ENCODE results near the gene NAB1. TPM values are rescaled to one million over a fixed set of nuclear protein-coding genes. Genes with fewer than 3 reads are reported as not detected.

NAB1 gene
- total RNA-seq, 1 experiment from 2014 or later, result 36.9 TPM

DNA sequence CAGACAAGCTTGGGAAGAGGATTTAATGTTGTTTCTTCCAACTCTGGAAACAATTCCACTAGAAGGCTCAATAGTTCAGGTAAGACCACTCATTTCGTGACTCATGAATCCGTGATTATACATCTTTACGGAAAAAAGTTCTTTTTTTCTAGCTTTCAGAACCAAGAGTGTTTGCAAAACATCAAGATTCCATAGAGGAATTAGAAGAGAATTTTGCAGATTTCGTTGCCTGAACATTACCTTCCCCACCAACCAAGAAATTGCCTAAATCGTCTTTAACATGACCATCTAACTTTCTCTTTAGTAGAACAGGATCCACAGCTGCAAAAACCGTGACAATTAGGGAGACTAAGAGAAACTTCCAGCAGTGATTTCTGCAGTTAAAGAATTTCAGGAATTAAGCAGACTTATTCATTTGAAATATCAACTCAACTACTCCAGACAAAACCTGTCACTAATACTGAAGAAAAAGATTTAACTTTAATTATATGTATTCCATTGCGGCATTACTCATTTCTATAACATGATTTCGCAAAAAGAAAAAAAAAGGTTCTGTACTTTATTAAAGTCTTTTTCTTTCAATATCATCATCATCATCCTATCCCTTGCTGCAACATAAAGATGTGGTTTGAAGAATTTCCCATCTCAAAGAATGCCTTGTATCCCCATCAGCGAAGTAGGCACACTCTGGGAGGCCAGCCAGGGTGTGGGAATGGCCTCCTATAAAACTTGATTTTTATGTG, 1.9 kb upstream of the NAB1 start:
- Histone ChIP-seq H3K79me2 (ENCODE audit: insufficient read depth, low read length) (no peaks in the 10 kb centered on the region), H3K18ac (ENCODE audit: insufficient read length, low read depth, low read length) (no peak overlapping the region), H3K27me3 (ENCODE audit: insufficient read depth, low read length) (no peaks in the 10 kb centered on the region), H2BK20ac (ENCODE audit: low read depth, low read length, poor library complexity, severe bottlenecking) (no peak overlapping the region), H3K9me3 (ENCODE audit: control insufficient read depth, low read depth, low read length) (no peaks in the 10 kb centered on the region), H3K4ac (ENCODE audit: low read depth, low read length) (no peak overlapping the region), H3K9ac (ENCODE audit: extremely low read depth, insufficient read length, low read length) (no peak overlapping the region), H3K23ac (ENCODE audit: insufficient read length, low read depth, low read length) (no peak overlapping the region), H2BK15ac (ENCODE audit: low read depth, low read length) (no peak overlapping the region), H4K20me1 (ENCODE audit: control insufficient read depth, insufficient read depth, insufficient read length) (no peaks in the 10 kb centered on the region), H4K8ac (replicated peaks; ENCODE audit: insufficient read length, low read depth, low read length) (no peak overlapping the region), H3K23me2 (ENCODE audit: insufficient read length, low read depth, low read length, poor library complexity, severe bottlenecking) (peaks cover 16% of the 10 kb centered on the region), H3K14ac (ENCODE audit: insufficient read depth, low read length) (no peak overlapping the region), H3K4me2 (ENCODE audit: insufficient read depth, insufficient read length, low read length) (no peak overlapping the region), H4K91ac (ENCODE audit: insufficient read length, low read depth, low read length) (no peak overlapping the region), H2BK12ac (ENCODE audit: insufficient read length, low read depth, low read length) (no peak overlapping the region), H4K5ac (ENCODE audit: insufficient read length, low read depth, low read length) (no peak overlapping the region), H2AK5ac (ENCODE audit: insufficient read length, low read length) (no peak overlapping the region), H3K27ac (ENCODE audit: insufficient read length, low read depth, low read length) (no peak overlapping the region), H2BK5ac (ENCODE audit: insufficient read length, low read length) (no peak overlapping the region), H3K4me1 (ENCODE audit: insufficient read depth, low read length) (peaks cover 2% of the 10 kb centered on the region; the same call in 1 of the 2 replicates), H3K79me1 (ENCODE audit: insufficient read depth, low read depth, low read length, poor library complexity, severe bottlenecking) (no peaks in the 10 kb centered on the region), H3T11ph (ENCODE audit: low read length) (no peak overlapping the region), H3K56ac (ENCODE audit: insufficient read length, low read depth, low read length) (no peak overlapping the region), H2BK120ac (ENCODE audit: low read depth, low read length, poor library complexity, severe bottlenecking) (no peak overlapping the region), H2AFZ (ENCODE audit: low read length) (no peak overlapping the region)
- Mint-ChIP-seq H3K9me3 (no peaks in the 10 kb centered on the region), H3K27ac (no peak overlapping the region), H3K4me3 (peak overlapping the region in 1 of 2 experiments; percentile 57; a peak in 2 of 5 replicates), H3K36me3 (ENCODE audit: insufficient read depth in 1 of 3, low read depth in 3 of 3) (no peaks in the 10 kb centered on the region), H3K27me3 (ENCODE audit: low read depth) (peaks cover 20% of the 10 kb centered on the region), H3K4me1 (peaks cover 18 to 19% of the 10 kb centered on the region in 2 experiments)
- WGBS (ENCODE audit: extremely low coverage, insufficient read length, low lambda C conversion rate), result no CpG with 5 or more reads among the region's 9 CpGs
- DNase-seq, result no peak
- TF ChIP-seq, protein P1, sequence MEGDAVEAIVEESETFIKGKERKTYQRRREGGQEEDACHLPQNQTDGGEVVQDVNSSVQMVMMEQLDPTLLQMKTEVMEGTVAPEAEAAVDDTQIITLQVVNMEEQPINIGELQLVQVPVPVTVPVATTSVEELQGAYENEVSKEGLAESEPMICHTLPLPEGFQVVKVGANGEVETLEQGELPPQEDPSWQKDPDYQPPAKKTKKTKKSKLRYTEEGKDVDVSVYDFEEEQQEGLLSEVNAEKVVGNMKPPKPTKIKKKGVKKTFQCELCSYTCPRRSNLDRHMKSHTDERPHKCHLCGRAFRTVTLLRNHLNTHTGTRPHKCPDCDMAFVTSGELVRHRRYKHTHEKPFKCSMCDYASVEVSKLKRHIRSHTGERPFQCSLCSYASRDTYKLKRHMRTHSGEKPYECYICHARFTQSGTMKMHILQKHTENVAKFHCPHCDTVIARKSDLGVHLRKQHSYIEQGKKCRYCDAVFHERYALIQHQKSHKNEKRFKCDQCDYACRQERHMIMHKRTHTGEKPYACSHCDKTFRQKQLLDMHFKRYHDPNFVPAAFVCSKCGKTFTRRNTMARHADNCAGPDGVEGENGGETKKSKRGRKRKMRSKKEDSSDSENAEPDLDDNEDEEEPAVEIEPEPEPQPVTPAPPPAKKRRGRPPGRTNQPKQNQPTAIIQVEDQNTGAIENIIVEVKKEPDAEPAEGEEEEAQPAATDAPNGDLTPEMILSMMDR (conservative IDR thresholded peaks at IDR 0.05), result no peak
